Measurements from ENCODE around the gene CUL3. TPM values are rescaled to one million over a fixed set of nuclear protein-coding genes. Genes with fewer than 3 reads are reported as not detected.

CUL3 gene
- total RNA-seq, 2 donors from 2014 or later = 47.4 to 74.1 TPM

DNA sequence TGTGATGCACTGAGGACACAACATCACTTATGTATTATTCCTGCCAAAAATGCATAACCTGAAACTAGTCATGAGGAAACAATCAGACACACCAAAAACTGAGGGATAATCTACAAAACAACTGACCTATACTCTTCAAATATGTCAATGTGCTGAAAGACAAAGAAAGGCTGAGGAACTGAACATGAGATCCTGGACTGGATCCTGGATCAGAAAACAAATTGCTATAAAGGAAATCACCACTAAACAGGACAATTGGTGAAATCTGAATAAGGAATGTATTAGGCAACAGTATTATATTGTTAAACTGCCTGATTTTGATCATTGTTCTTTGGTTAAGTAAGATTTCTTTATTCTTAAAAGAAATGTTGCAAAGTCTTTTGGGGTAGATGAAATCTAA lies 28.8 kb downstream of the CUL3 start:
- H3K9me3 ChIP-seq = no peaks in the 10 kb centered on the region
- peaks cover 0 to 16% of the 10 kb centered on the region in 2 donors for H3K4me1 ChIP-seq (ENCODE audit: control insufficient read depth in 1 of 2, low read depth in 2 of 2)
- no peaks in the 10 kb centered on the region for H3K27me3 ChIP-seq (replicated peaks; ENCODE audit: insufficient read depth)
- no peak overlapping the region for H3K4me3 ChIP-seq
- TF ChIP-seq, protein P1, sequence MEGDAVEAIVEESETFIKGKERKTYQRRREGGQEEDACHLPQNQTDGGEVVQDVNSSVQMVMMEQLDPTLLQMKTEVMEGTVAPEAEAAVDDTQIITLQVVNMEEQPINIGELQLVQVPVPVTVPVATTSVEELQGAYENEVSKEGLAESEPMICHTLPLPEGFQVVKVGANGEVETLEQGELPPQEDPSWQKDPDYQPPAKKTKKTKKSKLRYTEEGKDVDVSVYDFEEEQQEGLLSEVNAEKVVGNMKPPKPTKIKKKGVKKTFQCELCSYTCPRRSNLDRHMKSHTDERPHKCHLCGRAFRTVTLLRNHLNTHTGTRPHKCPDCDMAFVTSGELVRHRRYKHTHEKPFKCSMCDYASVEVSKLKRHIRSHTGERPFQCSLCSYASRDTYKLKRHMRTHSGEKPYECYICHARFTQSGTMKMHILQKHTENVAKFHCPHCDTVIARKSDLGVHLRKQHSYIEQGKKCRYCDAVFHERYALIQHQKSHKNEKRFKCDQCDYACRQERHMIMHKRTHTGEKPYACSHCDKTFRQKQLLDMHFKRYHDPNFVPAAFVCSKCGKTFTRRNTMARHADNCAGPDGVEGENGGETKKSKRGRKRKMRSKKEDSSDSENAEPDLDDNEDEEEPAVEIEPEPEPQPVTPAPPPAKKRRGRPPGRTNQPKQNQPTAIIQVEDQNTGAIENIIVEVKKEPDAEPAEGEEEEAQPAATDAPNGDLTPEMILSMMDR (IDR thresholded peaks at IDR 0.05) = no peak
- H3K36me3 ChIP-seq = no peaks in the 10 kb centered on the region
- DNase-seq (ENCODE audit: low spot score) (no peak), ATAC-seq (ENCODE audit: insufficient number of reproducible peaks, low FRiP score, low read depth) (no peak)
- no peak overlapping the region for H3K27ac ChIP-seq

- no peaks in the 10 kb centered on the region for H3K27me3 ChIP-seq (replicated peaks; ENCODE audit: insufficient read depth)
- ATAC-seq (ENCODE audit: insufficient number of reproducible peaks, low FRiP score, low read depth) = no peak
- DNase-seq (ENCODE audit: low spot score) = no peak
- no peaks in the 10 kb centered on the region for H3K9me3 ChIP-seq
- peaks cover 0 to 11% of the 10 kb centered on the region in 2 donors for H3K4me1 ChIP-seq (ENCODE audit: control insufficient read depth in 1 of 2, low read depth in 2 of 2)
- TF ChIP-seq, protein P1 (IDR thresholded peaks at IDR 0.05) = no peak
- H3K36me3 ChIP-seq = no peaks in the 10 kb centered on the region
- no peak overlapping the region for H3K27ac ChIP-seq
- H3K4me3 ChIP-seq = no peak overlapping the region
These were observed 29.3 kb downstream of the CUL3 start for GRCh38 chr2:224555823-224556366.

- Histone ChIP-seq H3K27me3 (replicated peaks; ENCODE audit: insufficient read depth) (no peaks in the 10 kb centered on the region), H3K36me3 (no peaks in the 10 kb centered on the region), H3K4me1 (ENCODE audit: control insufficient read depth in 1 of 2, low read depth in 2 of 2) (peaks cover 0 to 6% of the 10 kb centered on the region in 2 donors), H3K9me3 (no peaks in the 10 kb centered on the region), H3K4me3 (no peak overlapping the region), H3K27ac (no peak overlapping the region)
- no peak for DNase-seq (ENCODE audit: low spot score)
- TF ChIP-seq, protein P1 (IDR thresholded peaks at IDR 0.05) = no peak
- ATAC-seq (ENCODE audit: insufficient number of reproducible peaks, low FRiP score, low read depth) = no peak
These were observed 32.4 kb downstream of the CUL3 start for GRCh38 chr2:224552771-224553170.

DNA sequence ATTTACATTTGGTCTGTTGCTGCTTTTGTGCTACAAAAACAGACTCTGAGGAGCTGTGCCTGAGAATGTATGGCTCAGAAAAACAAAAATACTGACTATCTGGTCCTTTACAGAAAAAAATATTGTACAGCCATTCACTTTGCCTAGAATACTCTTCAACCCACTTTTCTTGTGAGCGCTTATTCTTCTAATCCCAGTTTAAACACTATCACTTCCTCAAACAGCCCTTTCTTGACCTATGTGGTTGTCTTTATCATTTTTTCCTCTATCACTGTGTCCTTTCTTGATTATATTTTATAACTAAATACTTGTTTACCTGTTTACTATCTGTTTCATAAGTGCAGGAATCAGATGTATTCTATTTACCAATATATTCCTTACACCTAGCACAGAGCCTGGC lies 33.5 kb downstream of the CUL3 start:
- Histone ChIP-seq H3K4me1 (ENCODE audit: control insufficient read depth in 1 of 2, low read depth in 2 of 2) (peaks cover 0 to 6% of the 10 kb centered on the region in 2 donors), H3K27ac (no peak overlapping the region), H3K4me3 (no peak overlapping the region), H3K9me3 (no peaks in the 10 kb centered on the region), H3K36me3 (no peaks in the 10 kb centered on the region), H3K27me3 (replicated peaks; ENCODE audit: insufficient read depth) (no peaks in the 10 kb centered on the region)
- no peak for ATAC-seq (ENCODE audit: insufficient number of reproducible peaks, low FRiP score, low read depth)
- TF ChIP-seq, protein P1 (IDR thresholded peaks at IDR 0.05) = no peak
- DNase-seq (ENCODE audit: low spot score) = no peak

- H3K36me3 ChIP-seq = no peaks in the 10 kb centered on the region
- ATAC-seq (ENCODE audit: insufficient number of reproducible peaks, low FRiP score, low read depth) (no peak), DNase-seq (ENCODE audit: low spot score) (no peak)
- no peaks in the 10 kb centered on the region for H3K9me3 ChIP-seq
- TF ChIP-seq, protein P1 (IDR thresholded peaks at IDR 0.05) = no peak
- no peaks in the 10 kb centered on the region for H3K27me3 ChIP-seq (replicated peaks; ENCODE audit: insufficient read depth)
- H3K27ac ChIP-seq = no peak overlapping the region
- no peak overlapping the region for H3K4me3 ChIP-seq
- peaks cover 12 to 21% of the 10 kb centered on the region in 2 donors for H3K4me1 ChIP-seq (ENCODE audit: control insufficient read depth in 1 of 2, low read depth in 2 of 2)
These were observed 38.2 kb downstream of the CUL3 start for GRCh38 chr2:224546926-224547325.

Data from thoracic aorta (tissue), 2 donors.